Naive B cell (primary cell): ENCODE results near the gene DLGAP4. TPM values are rescaled to one million over a fixed set of nuclear protein-coding genes. Genes with fewer than 3 reads are reported as not detected.

Source experiments
- ATAC-seq, 2 donors: fragments of 150-1000 bp; cut with Tn5 transposase; 2 replicates each; pipeline ENCODE4 v1.10.0; 2021; ENCODE audit warnings: low read depth in 2 of 2, mild to moderate bottlenecking in 2 of 2, moderate library complexity in 2 of 2
- DNase-seq: peaks from one replicate; pipeline ENCODE4 v3.0.0; 2022
- H3K27ac Mint-ChIP-seq, 6 donors: one replicate each; pipeline ENCODE4 v1.8.0; 2020 to 2022; ENCODE audit warnings: mild to moderate bottlenecking in 6 of 6, mixed read lengths in 6 of 6, moderate library complexity in 5 of 6, inconsistent platforms in 2 of 6
- H3K27me3 Mint-ChIP-seq, 3 donors: one replicate each; pipeline ENCODE4 v1.8.0; 2021 to 2022; ENCODE audit warnings: mixed read lengths in 3 of 3, mild to moderate bottlenecking in 1 of 3
- H3K36me3 Mint-ChIP-seq, 2 donors: one replicate each; pipeline ENCODE4 v1.8.0; 2020 to 2022; ENCODE audit warnings: mixed read lengths in 2 of 2, inconsistent platforms in 1 of 2, mild to moderate bottlenecking in 1 of 2
- H3K4me1 Mint-ChIP-seq, 3 donors: one replicate each; pipeline ENCODE4 v1.8.0; 2020 to 2022; ENCODE audit warnings: mixed read lengths in 3 of 3, inconsistent platforms in 1 of 3, mild to moderate bottlenecking in 1 of 3, moderate library complexity in 1 of 3
- H3K4me3 Mint-ChIP-seq, 8 donors: one replicate each; pipeline ENCODE4 v1.8.0; 2020 to 2022; ENCODE audit warnings: mild to moderate bottlenecking in 8 of 8, mixed read lengths in 8 of 8, moderate library complexity in 8 of 8, inconsistent platforms in 2 of 8
- H3K9me3 Mint-ChIP-seq, 7 donors: one replicate each; pipeline ENCODE4 v1.8.0; 2020 to 2022; ENCODE audit warnings: mixed read lengths in 7 of 7, mild to moderate bottlenecking in 5 of 7, inconsistent platforms in 2 of 7, moderate library complexity in 1 of 7
- polyA plus RNA-seq, 6 donors: library from polyadenylated mRNA; unstranded; fragments of 300-500 nt; fragmentation: Illumina TruSeq; gene quantifications; one replicate each; pipeline ENCODE4 v1.2.3, GENCODE V29; 2021; ENCODE audit warnings: low read depth in 6 of 6

Gene DLGAP4
- polyA plus RNA-seq, 6 donors from 2014 or later = 15.3 to 35.5 (median 21.1) TPM

GRCh38 chr20:36493051-36493800 lies 187.1 kb downstream of the DLGAP4 start:
- ATAC-seq (no peak), DNase-seq (no peak)
- no peak overlapping the region for H3K4me3 Mint-ChIP-seq
- no peaks in the 10 kb centered on the region for H3K36me3 Mint-ChIP-seq
- no peaks in the 10 kb centered on the region for H3K9me3 Mint-ChIP-seq
- peaks cover 27 to 32% (median 28%) of the 10 kb centered on the region in 3 donors for H3K4me1 Mint-ChIP-seq
- H3K27me3 Mint-ChIP-seq = no peaks in the 10 kb centered on the region
- H3K27ac Mint-ChIP-seq = peak overlapping the region in 1 of 6 donors; percentile 42

GRCh38 chr20:36493801-36494114 lies 187.6 kb downstream of the DLGAP4 start:
- Mint-ChIP-seq H3K27ac (peak overlapping the region in 1 of 6 donors; percentile 56), H3K4me1 (peaks cover 27 to 32% (median 28%) of the 10 kb centered on the region in 3 donors)

GRCh38 chr20:36496707-36497669 lies 190.8 kb downstream of the DLGAP4 start:
- Mint-ChIP-seq H3K4me1 (peaks cover 6 to 21% (median 16%) of the 10 kb centered on the region in 3 donors), H3K36me3 (peaks cover 0 to 9% of the 10 kb centered on the region in 2 donors), H3K27me3 (no peaks in the 10 kb centered on the region), H3K9me3 (no peaks in the 10 kb centered on the region), H3K27ac (peak overlapping the region in 1 of 6 donors; percentile 32), H3K4me3 (no peak overlapping the region)
- DNase-seq = no peak
- no peak for ATAC-seq

More at GRCh38 chr20:36493801-36494114, 187.6 kb downstream of the DLGAP4 start:
- H3K27me3 Mint-ChIP-seq = no peaks in the 10 kb centered on the region
- no peaks in the 10 kb centered on the region for H3K9me3 Mint-ChIP-seq
- H3K4me3 Mint-ChIP-seq = no peak overlapping the region
- ATAC-seq = no peak
- H3K36me3 Mint-ChIP-seq = no peaks in the 10 kb centered on the region
- no peak for DNase-seq

GRCh38 chr20:36497856-36498255 lies 191.7 kb downstream of the DLGAP4 start:
- H3K4me1 Mint-ChIP-seq = peaks cover 0 to 14% (median 8%) of the 10 kb centered on the region in 3 donors
- peaks cover 0 to 9% of the 10 kb centered on the region in 2 donors for H3K36me3 Mint-ChIP-seq
- no peaks in the 10 kb centered on the region for H3K27me3 Mint-ChIP-seq
- ATAC-seq = no peak
- no peak for DNase-seq
- H3K4me3 Mint-ChIP-seq = no peak overlapping the region
- peak overlapping the region in 1 of 6 donors; percentile 75 for H3K27ac Mint-ChIP-seq
- no peaks in the 10 kb centered on the region for H3K9me3 Mint-ChIP-seq

GRCh38 chr20:36498386-36499179 lies 192.4 kb downstream of the DLGAP4 start:
- Mint-ChIP-seq H3K4me1 (peaks cover 0 to 11% (median 10%) of the 10 kb centered on the region in 3 donors), H3K9me3 (no peaks in the 10 kb centered on the region), H3K27me3 (no peaks in the 10 kb centered on the region), H3K36me3 (peaks cover 0 to 9% of the 10 kb centered on the region in 2 donors), H3K27ac (peak overlapping the region in 2 of 6 donors; percentile 28 to 67), H3K4me3 (no peak overlapping the region)
- ATAC-seq (no peak), DNase-seq (no peak)

- H3K9me3 Mint-ChIP-seq = no peaks in the 10 kb centered on the region
- H3K36me3 Mint-ChIP-seq = peaks cover 0 to 14% of the 10 kb centered on the region in 2 donors
- peak overlapping the region in 2 of 8 donors; percentile 32 to 47 for H3K4me3 Mint-ChIP-seq
- peaks cover 0 to 11% (median 10%) of the 10 kb centered on the region in 3 donors for H3K4me1 Mint-ChIP-seq
- H3K27ac Mint-ChIP-seq = peak overlapping the region in 3 of 6 donors; percentile 28 to 67 (median 33)
- no peak for DNase-seq
- no peaks in the 10 kb centered on the region for H3K27me3 Mint-ChIP-seq
- no peak for ATAC-seq
Observed at GRCh38 chr20:36499211-36499610, 193.1 kb downstream of the DLGAP4 start.

GRCh38 chr20:36499723-36500501 lies 193.8 kb downstream of the DLGAP4 start:
- DNase-seq (no peak), ATAC-seq (no peak)
- peak overlapping the region in 1 of 6 donors; percentile 64 for H3K27ac Mint-ChIP-seq
- H3K4me1 Mint-ChIP-seq = peaks cover 0 to 10% (median 7%) of the 10 kb centered on the region in 3 donors
- H3K4me3 Mint-ChIP-seq = peak overlapping the region in 1 of 8 donors; percentile 8
- H3K36me3 Mint-ChIP-seq = peaks cover 0 to 17% of the 10 kb centered on the region in 2 donors
- H3K27me3 Mint-ChIP-seq = no peaks in the 10 kb centered on the region
- H3K9me3 Mint-ChIP-seq = no peaks in the 10 kb centered on the region

- ATAC-seq (peak; percentile 36 to 54), DNase-seq (no peak)
- H3K4me3 Mint-ChIP-seq = peak overlapping the region in 1 of 8 donors; percentile 44
- peak overlapping the region; percentile 3 to 84 (median 70) for H3K27ac Mint-ChIP-seq
- no peaks in the 10 kb centered on the region for H3K27me3 Mint-ChIP-seq
- H3K4me1 Mint-ChIP-seq = peaks cover 0 to 10% (median 4%) of the 10 kb centered on the region in 3 donors
- H3K9me3 Mint-ChIP-seq = no peaks in the 10 kb centered on the region
- peaks cover 0 to 17% of the 10 kb centered on the region in 2 donors for H3K36me3 Mint-ChIP-seq
Observed at GRCh38 chr20:36501367-36502006, 195.3 kb downstream of the DLGAP4 start.

- no peak for ATAC-seq
- Mint-ChIP-seq H3K36me3 (peaks cover 4 to 17% of the 10 kb centered on the region in 2 donors), H3K27me3 (no peaks in the 10 kb centered on the region), H3K4me3 (peak overlapping the region in 1 of 8 donors; percentile 22), H3K4me1 (peaks cover 0 to 12% (median 4%) of the 10 kb centered on the region in 3 donors), H3K27ac (no peak overlapping the region), H3K9me3 (no peaks in the 10 kb centered on the region)
- DNase-seq = no peak
Observed at GRCh38 chr20:36504295-36504694, 198.2 kb downstream of the DLGAP4 start.

- peak; percentile 15 for DNase-seq
- Mint-ChIP-seq H3K9me3 (no peaks in the 10 kb centered on the region), H3K36me3 (peaks cover 4 to 8% of the 10 kb centered on the region in 2 donors), H3K27ac (no peak overlapping the region), H3K4me3 (no peak overlapping the region), H3K4me1 (peaks cover 0 to 12% (median 0%) of the 10 kb centered on the region in 3 donors), H3K27me3 (no peaks in the 10 kb centered on the region)
- ATAC-seq = peak; percentile 58 to 61
Observed at GRCh38 chr20:36506253-36506652, 200.1 kb downstream of the DLGAP4 start.

GRCh38 chr20:36507746-36508145 lies 201.6 kb downstream of the DLGAP4 start:
- H3K27me3 Mint-ChIP-seq = no peaks in the 10 kb centered on the region
- no peak overlapping the region for H3K27ac Mint-ChIP-seq
- no peak overlapping the region for H3K4me3 Mint-ChIP-seq
- H3K4me1 Mint-ChIP-seq = peaks cover 0 to 6% (median 4%) of the 10 kb centered on the region in 3 donors
- ATAC-seq (no peak), DNase-seq (no peak)
- H3K9me3 Mint-ChIP-seq = no peaks in the 10 kb centered on the region
- H3K36me3 Mint-ChIP-seq = peaks cover 8 to 14% of the 10 kb centered on the region in 2 donors
